Upper lobe of left lung (tissue), 4 donors: ENCODE measurements around the gene TECPR1.

ENCODE experiments used
- CTCF ChIP-seq, 6 experiments: fragments of 450-650 bp in 4 of 6; fragments of 200-600 bp in 2 of 6; sonication (generic) in 2 of 6; IDR thresholded peaks; one replicate each; pipeline ENCODE4 v1.5.1; 2016 to 2019; ENCODE audit warnings: antibody characterized with exemption in 6 of 6
- POLR2A ChIP-seq, 4 donors: fragments of 450-650 bp; IDR thresholded peaks; one replicate each; pipeline ENCODE4 v1.5.1; 2016 to 2017; ENCODE audit warnings: antibody characterized with exemption in 4 of 4, mild to moderate bottlenecking in 2 of 4
- POLR2AphosphoS5 ChIP-seq, 2 donors: sonication (generic); formaldehyde crosslinking; IDR thresholded peaks; one replicate each; pipeline ENCODE4 v1.5.1; 2017; ENCODE audit warnings: antibody characterized with exemption in 2 of 2

- TF ChIP-seq CTCF (IDR thresholded peaks at IDR 0.05): no peak
- TF ChIP-seq POLR2A (IDR thresholded peaks at IDR 0.05): no peak
- no peak for TF ChIP-seq POLR2AphosphoS5 (IDR thresholded peaks at IDR 0.05)
Observed at GRCh38 chr7:98278408-98278807, 26.4 kb upstream of the TECPR1 start.
